Body of pancreas (tissue), 4 donors: ENCODE results near the gene ANKRD24.

Experiments
- POLR2A ChIP-seq, 3 donors: fragments of 450-650 bp; IDR thresholded peaks; one replicate each; pipeline ENCODE4 v1.6.1; 2016; ENCODE audit warnings: antibody characterized with exemption in 3 of 3, mild to moderate bottlenecking in 2 of 3
- TF ChIP-seq, protein P1 (sequence below), 7 experiments: fragments of 450-650 bp in 4 of 7; fragments of 200-600 bp in 3 of 7; sonication (generic) in 3 of 7; IDR thresholded peaks; one replicate each; pipeline ENCODE4 v1.5.1; 2016 to 2019; ENCODE audit warnings: antibody characterized with exemption in 7 of 7

DNA sequence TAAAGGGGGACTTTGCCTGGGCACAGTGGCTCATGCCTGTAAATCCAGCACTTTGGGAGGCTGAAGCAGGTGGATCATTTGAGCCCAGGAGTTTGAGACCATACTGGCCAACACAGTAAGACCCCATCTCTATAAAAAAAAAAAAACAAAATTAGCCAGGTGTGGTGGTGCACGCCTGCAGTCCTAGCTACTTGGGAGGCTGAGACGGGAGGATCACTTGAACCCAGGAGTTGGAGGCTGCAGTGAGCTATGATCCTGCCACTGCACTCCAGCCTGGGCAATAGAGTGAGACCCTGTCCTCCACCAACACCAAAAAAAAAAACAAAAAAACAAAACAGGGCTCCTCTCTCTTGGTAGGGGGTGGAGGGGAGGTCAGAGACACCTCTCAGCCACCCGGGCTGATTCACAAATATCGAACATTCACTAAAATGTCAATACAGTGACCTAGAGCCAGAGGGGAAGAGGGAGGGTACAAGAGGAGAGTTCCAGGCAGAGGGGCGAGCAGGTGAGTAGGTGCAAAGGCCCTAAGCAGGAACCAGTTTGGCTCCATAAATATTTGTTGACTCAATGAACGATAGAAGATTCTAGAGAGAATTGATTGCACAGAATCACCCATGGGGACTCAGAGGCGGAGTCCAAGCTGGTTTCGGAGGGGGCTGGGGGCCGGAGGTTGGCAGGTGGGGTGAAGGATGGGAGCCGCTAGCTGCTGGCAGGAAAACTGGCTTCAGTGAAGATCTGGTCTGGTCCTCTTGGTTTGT lies 30.1 kb upstream of the ANKRD24 start:
- TF ChIP-seq, protein P1, sequence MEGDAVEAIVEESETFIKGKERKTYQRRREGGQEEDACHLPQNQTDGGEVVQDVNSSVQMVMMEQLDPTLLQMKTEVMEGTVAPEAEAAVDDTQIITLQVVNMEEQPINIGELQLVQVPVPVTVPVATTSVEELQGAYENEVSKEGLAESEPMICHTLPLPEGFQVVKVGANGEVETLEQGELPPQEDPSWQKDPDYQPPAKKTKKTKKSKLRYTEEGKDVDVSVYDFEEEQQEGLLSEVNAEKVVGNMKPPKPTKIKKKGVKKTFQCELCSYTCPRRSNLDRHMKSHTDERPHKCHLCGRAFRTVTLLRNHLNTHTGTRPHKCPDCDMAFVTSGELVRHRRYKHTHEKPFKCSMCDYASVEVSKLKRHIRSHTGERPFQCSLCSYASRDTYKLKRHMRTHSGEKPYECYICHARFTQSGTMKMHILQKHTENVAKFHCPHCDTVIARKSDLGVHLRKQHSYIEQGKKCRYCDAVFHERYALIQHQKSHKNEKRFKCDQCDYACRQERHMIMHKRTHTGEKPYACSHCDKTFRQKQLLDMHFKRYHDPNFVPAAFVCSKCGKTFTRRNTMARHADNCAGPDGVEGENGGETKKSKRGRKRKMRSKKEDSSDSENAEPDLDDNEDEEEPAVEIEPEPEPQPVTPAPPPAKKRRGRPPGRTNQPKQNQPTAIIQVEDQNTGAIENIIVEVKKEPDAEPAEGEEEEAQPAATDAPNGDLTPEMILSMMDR (IDR thresholded peaks at IDR 0.05) = no peak
- TF ChIP-seq POLR2A (IDR thresholded peaks at IDR 0.05) = no peak
